Mononuclear cell (primary cell): ENCODE measurements around the gene FNDC3A. TPM values are rescaled to one million over a fixed set of nuclear protein-coding genes. Genes with fewer than 3 reads are reported as not detected.

Experiments used
- H3K27me3 ChIP-seq: 2 replicates; pipeline ENCODE4 v1.6.0; 2011; ENCODE audit warnings: low read length, control low read depth; ENCODE audit not compliant: insufficient read depth
- H3K4me1 ChIP-seq: 2 replicates; pipeline ENCODE4 v1.5.1; 2011; ENCODE audit warnings: mild to moderate bottlenecking, low read length, control low read depth; ENCODE audit not compliant: insufficient read depth
- H3K4me3 ChIP-seq: 2 replicates; pipeline ENCODE4 v1.5.1; 2011; ENCODE audit warnings: mild to moderate bottlenecking, low read length, moderate library complexity
- H3K9me3 ChIP-seq: 2 replicates; pipeline ENCODE4 v1.5.1; 2011; ENCODE audit warnings: low read depth, mild to moderate bottlenecking, control low read depth, low read length
- total RNA-seq: library from RNA; depleted of rRNA; stranded (reverse); fragments of >200 nt; gene quantifications from one replicate; pipeline ENCODE4 v1.2.3, GENCODE V29; 2012

FNDC3A gene
- total RNA-seq, 1 donor = 29.5 TPM

GRCh38 chr13:49165798-49166752, 190.4 kb downstream of the FNDC3A start:
- Histone ChIP-seq H3K9me3 (peaks cover 13% of the 10 kb centered on the region), H3K27me3 (no peaks in the 10 kb centered on the region), H3K4me1 (peaks cover 6% of the 10 kb centered on the region), H3K4me3 (no peak overlapping the region)

- Histone ChIP-seq H3K4me3 (no peak overlapping the region), H3K9me3 (no peaks in the 10 kb centered on the region), H3K4me1 (peaks cover 1% of the 10 kb centered on the region), H3K27me3 (no peaks in the 10 kb centered on the region)
Observed at GRCh38 chr13:49171359-49171758, 195.6 kb downstream of the FNDC3A start.

DNA sequence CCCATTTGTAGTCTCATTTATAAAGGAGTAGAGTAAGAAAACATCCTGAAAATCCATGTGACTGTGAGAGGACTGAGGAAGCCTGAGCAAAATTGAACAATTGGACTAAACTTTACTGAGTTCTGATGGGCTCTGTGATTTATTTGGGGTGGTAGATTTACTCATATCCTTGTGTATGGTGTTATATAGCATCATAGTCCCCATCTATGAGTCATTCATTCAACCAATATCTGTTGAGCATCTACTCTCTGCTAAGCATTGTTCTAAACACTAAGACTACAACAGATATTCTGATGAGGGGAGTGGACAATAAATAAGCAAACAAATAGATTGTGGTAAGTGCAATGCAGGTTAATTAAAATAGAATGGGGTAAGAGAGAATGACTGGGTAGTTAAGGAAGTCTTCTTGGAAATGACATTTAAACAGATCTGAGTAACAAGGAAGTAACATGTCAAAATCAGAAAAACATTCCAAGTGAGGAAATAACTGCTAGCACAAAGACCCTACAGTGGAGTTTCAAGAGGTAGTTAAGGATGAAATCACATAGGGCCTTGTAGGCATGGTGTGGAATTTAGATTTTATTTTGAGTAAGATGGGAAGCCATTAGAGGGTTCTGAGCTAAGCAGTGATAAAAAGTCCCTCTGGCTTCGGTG, 208.1 kb downstream of the FNDC3A start:
- H3K4me3 ChIP-seq = no peak overlapping the region
- no peaks in the 10 kb centered on the region for H3K27me3 ChIP-seq
- H3K4me1 ChIP-seq = no peaks in the 10 kb centered on the region
- H3K9me3 ChIP-seq = no peaks in the 10 kb centered on the region

GRCh38 chr13:49184621-49185020, 208.9 kb downstream of the FNDC3A start:
- no peaks in the 10 kb centered on the region for H3K9me3 ChIP-seq
- H3K4me1 ChIP-seq = no peaks in the 10 kb centered on the region
- H3K4me3 ChIP-seq = no peak overlapping the region
- no peaks in the 10 kb centered on the region for H3K27me3 ChIP-seq

- Histone ChIP-seq H3K4me3 (no peak overlapping the region), H3K27me3 (no peaks in the 10 kb centered on the region), H3K9me3 (no peaks in the 10 kb centered on the region), H3K4me1 (no peaks in the 10 kb centered on the region)
Observed at GRCh38 chr13:49185264-49185663, 209.6 kb downstream of the FNDC3A start.

DNA sequence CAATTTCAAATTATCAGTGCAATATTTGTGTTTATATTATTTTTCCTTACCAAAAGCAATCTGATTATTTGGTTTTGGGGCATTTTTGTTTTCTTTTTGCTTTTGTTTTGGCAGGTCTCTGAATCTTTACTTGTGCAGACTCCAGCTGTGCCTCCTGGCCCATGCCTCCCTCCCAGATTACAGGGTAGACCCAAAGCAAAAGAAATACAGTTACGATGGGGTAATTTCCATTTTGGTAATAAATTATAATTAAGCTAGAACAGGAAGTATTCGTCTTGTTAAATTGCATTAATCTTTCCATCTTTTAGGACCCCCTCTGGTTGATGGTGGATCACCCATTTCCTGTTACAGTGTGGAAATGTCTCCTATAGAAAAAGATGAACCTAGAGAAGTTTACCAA, 215.2 kb downstream of the FNDC3A start:
- Histone ChIP-seq H3K4me1 (no peaks in the 10 kb centered on the region), H3K4me3 (no peak overlapping the region), H3K9me3 (no peaks in the 10 kb centered on the region), H3K27me3 (no peaks in the 10 kb centered on the region)

DNA sequence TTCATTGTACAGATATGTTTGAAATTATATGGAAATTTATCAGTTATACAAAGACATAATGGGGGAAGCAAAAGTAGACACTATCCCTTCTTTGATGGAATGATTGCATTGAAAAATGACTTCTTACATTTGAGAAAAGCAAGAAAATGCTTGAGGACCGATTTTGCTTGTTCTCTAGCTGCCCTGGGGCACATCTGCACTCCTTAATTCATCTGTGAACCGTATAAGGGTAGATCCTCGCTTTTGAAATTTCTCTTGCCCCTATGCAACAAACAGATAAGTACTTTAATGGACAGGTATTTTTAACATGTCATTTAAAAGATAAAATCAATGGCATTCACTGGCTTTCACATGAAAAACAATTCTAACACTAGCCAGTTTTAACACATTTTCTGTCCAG, 230.9 kb downstream of the FNDC3A start:
- Histone ChIP-seq H3K4me3 (no peak overlapping the region), H3K9me3 (no peaks in the 10 kb centered on the region), H3K4me1 (no peaks in the 10 kb centered on the region)

DNA sequence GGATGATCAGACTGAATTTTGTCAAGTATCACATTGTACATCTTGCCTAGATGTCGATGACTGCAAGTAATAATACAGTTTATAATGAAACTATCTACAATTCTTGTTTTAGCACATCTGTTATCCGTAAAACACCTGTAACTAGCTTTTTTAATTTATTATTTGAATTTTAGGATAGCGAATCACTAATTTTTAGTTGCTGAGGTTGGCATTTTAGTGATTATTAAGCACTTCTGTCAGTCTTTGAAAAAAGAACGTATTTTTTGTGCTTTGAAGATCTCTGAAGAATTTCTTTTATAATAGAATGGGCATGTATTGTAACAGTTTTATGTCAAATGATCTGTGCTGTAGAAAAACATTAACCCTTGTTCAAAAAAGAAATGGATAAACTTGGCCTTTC, 232.9 kb downstream of the FNDC3A start:
- Histone ChIP-seq H3K4me3 (no peak overlapping the region), H3K27me3 (no peaks in the 10 kb centered on the region), H3K4me1 (peaks cover 7% of the 10 kb centered on the region), H3K9me3 (no peaks in the 10 kb centered on the region)

More for the DNA sequence above, 230.9 kb downstream of the FNDC3A start:
- H3K27me3 ChIP-seq = no peaks in the 10 kb centered on the region

GRCh38 chr13:49210114-49210513, 234.4 kb downstream of the FNDC3A start:
- H3K4me3 ChIP-seq = no peak overlapping the region
- H3K27me3 ChIP-seq = no peaks in the 10 kb centered on the region
- H3K4me1 ChIP-seq = peaks cover 21% of the 10 kb centered on the region
- no peaks in the 10 kb centered on the region for H3K9me3 ChIP-seq

GRCh38 chr13:49210669-49211068, 235.0 kb downstream of the FNDC3A start:
- Histone ChIP-seq H3K27me3 (no peaks in the 10 kb centered on the region), H3K4me3 (no peak overlapping the region), H3K4me1 (peaks cover 24% of the 10 kb centered on the region), H3K9me3 (no peaks in the 10 kb centered on the region)

- H3K9me3 ChIP-seq = no peaks in the 10 kb centered on the region
- peaks cover 7% of the 10 kb centered on the region for H3K27me3 ChIP-seq
- H3K4me3 ChIP-seq = no peak overlapping the region
- H3K4me1 ChIP-seq = peaks cover 34% of the 10 kb centered on the region
Observed at GRCh38 chr13:49213539-49213938, 237.8 kb downstream of the FNDC3A start.

DNA sequence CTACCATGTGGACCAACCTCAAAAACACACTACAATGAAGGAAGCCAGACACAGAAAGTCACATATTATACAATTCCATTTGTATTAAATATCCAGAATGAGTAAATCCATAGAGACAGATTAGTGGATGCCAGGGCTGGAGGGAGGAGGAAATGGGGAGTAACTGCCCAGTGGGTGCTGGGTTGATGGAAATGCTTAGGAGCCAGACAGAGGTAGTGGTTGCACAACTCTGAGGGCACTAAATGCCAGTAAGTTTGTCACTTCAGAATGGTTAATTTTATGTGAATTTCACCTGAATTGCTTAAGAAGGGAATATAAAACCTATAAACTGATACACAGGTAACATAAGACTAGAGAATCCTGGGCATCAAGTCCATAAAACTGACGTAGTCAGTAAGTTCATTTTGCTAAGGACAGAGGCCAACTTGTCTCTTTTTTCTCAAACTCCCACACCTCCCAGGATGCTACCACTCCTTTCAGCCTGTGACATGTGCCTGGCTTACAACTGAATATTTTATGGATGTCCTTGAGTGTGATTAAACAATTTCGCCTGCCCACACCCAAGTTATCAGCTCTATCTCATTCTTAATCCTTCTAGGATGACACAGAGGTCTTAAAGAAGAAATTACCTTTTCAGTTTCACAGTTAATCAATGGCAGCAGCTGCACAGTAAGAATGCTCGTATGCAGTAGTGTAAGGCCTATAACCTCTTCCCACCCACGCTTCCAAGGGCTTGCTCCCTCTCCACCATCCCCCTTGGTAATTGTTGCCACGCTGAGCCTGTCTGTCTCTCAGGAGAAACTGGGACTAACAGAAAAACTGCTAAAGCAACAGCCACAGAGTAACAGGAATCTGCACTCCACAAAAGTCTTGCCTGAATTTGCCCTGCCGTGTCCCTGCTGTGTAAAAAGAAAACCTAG, 238.5 kb downstream of the FNDC3A start:
- Histone ChIP-seq H3K27me3 (peaks cover 12% of the 10 kb centered on the region), H3K4me3 (no peak overlapping the region), H3K4me1 (peaks cover 34% of the 10 kb centered on the region), H3K9me3 (no peaks in the 10 kb centered on the region)

DNA sequence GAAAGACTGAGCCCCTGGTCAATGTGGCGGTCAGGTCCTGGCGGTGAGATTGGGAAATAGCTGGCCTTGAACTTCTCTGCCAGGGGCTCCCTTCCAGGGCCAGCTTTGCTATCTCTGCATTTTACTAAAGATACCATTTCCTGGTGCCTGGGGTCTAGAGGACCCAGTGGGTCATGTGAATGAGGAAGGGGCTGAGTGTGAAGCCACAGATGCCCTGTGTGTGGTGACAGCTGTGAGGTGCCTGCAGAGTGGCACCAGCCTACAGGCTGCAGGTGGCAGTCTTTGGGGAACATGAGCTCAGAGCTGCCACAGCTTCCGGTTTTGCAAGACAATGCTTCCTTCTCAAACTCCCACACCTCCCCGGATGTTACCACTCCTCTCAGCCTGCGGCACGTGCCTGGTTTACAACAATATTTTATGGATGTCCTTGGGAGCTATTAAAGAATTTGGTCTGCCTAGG, 239.2 kb downstream of the FNDC3A start:
- Histone ChIP-seq H3K4me3 (no peak overlapping the region), H3K27me3 (peaks cover 19% of the 10 kb centered on the region), H3K9me3 (no peaks in the 10 kb centered on the region), H3K4me1 (peaks cover 38% of the 10 kb centered on the region)

DNA sequence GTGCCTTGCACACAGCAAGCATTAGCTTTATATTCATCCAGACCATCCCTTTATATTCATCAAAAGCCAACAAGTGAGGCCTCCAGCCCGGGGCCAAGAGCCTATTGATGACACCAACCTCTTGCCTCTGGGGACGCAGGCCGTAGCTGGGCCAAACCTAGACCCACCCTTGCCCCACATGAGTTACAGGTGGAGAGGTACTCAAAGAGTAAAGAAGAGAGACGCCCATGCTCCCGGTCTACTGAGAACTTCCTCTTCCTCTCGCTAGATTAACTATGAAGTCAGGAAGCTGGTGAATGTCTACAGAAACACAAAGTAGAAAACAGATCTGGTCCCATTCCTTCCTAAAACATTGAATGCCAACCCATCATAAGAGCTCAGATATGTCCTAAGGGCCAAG, 240.6 kb downstream of the FNDC3A start:
- peaks cover 29% of the 10 kb centered on the region for H3K27me3 ChIP-seq
- H3K9me3 ChIP-seq = no peaks in the 10 kb centered on the region
- no peak overlapping the region for H3K4me3 ChIP-seq
- H3K4me1 ChIP-seq = peaks cover 49% of the 10 kb centered on the region
